Panc1 (cell line): ENCODE results near the gene SLC6A11. TPM values are rescaled to one million over a fixed set of nuclear protein-coding genes. Genes with fewer than 3 reads are reported as not detected.

ENCODE experiments used
- ATAC-seq: fragments of 200-7000 bp; cut with Tn5 transposase; 2 replicates; pipeline ENCODE4 v1.9.1; 2020; ENCODE audit warnings: mild to moderate bottlenecking, moderate library complexity
- BruUV-seq: library from RNA; stranded (reverse); fragments of 400-500 nt; replicated peaks from 2 replicates; lab custom pipeline; 2021; lab: Mats Ljungman, UMichigan
- CTCF ChIA-PET: fragments of 300-600 bp; sonication (Branson Sonifier 250); formaldehyde crosslinking; loops from one replicate; lab custom pipeline; 2022; ENCODE audit warnings: antibody characterized with exemption; lab: Charles Lee
- POLR2A ChIA-PET: fragments of 300-600 bp; sonication (Branson Sonifier 250); formaldehyde crosslinking; loops from one replicate; lab custom pipeline; 2022; ENCODE audit warnings: antibody characterized with exemption; lab: Charles Lee
- DNase-seq: peaks from one replicate; pipeline ENCODE4 v3.0.0-alpha.2; 2010; ENCODE audit warnings: low read depth, low spot score
- H3K27ac ChIP-seq: 2 replicates; pipeline ENCODE4 v1.5.1; 2011; ENCODE audit warnings: mild to moderate bottlenecking, low read length, inconsistent platforms
- H3K27me3 ChIP-seq: fragments of 200-500 bp; sonication (Bioruptor generic); 2 replicates; pipeline ENCODE4 v1.6.0; 2014; ENCODE audit warnings: low read length, inconsistent platforms; ENCODE audit not compliant: control insufficient read depth, insufficient read depth
- H3K36me3 ChIP-seq: fragments of 200-500 bp; sonication (Bioruptor generic); 2 replicates; pipeline ENCODE4 v1.5.1; 2014; ENCODE audit warnings: inconsistent platforms, mild to moderate bottlenecking, low read length, moderate library complexity; ENCODE audit not compliant: control insufficient read depth, insufficient read depth
- H3K4me1 ChIP-seq: 2 replicates; pipeline ENCODE4 v1.5.1; 2011; ENCODE audit warnings: inconsistent platforms, mild to moderate bottlenecking, low read length, moderate library complexity; ENCODE audit not compliant: control insufficient read depth, insufficient read depth
- H3K4me3 ChIP-seq, 2 experiments: 2 replicates each; pipeline ENCODE4 v1.5.1; 2011 to 2012; ENCODE audit warnings: low read depth in 2 of 2, low read length in 2 of 2, mild to moderate bottlenecking in 2 of 2, inconsistent platforms in 1 of 2, moderate library complexity in 1 of 2
- H3K9me3 ChIP-seq: fragments of 200-500 bp; sonication (Bioruptor generic); 2 replicates; pipeline ENCODE4 v1.5.1; 2014; ENCODE audit warnings: low read depth, mild to moderate bottlenecking, inconsistent platforms, low read length, moderate library complexity; ENCODE audit not compliant: control insufficient read depth, insufficient read depth
- POLR2AphosphoS5 ChIP-seq: IDR thresholded peaks from 2 replicates; pipeline ENCODE4 v1.6.1; 2012; ENCODE audit warnings: mild to moderate bottlenecking, low read depth, low read length, moderate library complexity
- SIN3A ChIP-seq: IDR thresholded peaks from 2 replicates; pipeline ENCODE4 v1.6.1; 2012; ENCODE audit warnings: low read depth, mild to moderate bottlenecking, low read length, moderate library complexity, borderline replicate concordance; ENCODE audit not compliant: insufficient read depth
- TCF7L2 ChIP-seq: IDR thresholded peaks from 2 replicates; pipeline ENCODE4 v1.6.1; 2011; ENCODE audit warnings: mild to moderate bottlenecking, low read depth, low read length, inconsistent platforms
- in situ Hi-C: cut with HindIII; loops from 2 replicates; pipeline ENCODE4 v1.10.0; 2016; ENCODE audit warnings: low sequenced_read_pairs, low pct_unique_long_range_greater_than_20kb
- intact Hi-C: fragments of 100-400 bp; cut with micrococcal nuclease; formaldehyde crosslinking; loops from one replicate; pipeline ENCODE4 v1.10.0; 2022; ENCODE audit not compliant: unreplicated experiment
- total RNA-seq: library from RNA; stranded (reverse); gene quantifications from one replicate; pipeline ENCODE4 v1.2.1, GENCODE V29; 2021; ENCODE audit not compliant: unreplicated experiment
- TF ChIP-seq, protein P1 (sequence below): fragments of 450-650 bp; IDR thresholded peaks from 2 replicates; pipeline ENCODE4 v1.5.1; 2017; ENCODE audit warnings: mild to moderate bottlenecking
- TF ChIP-seq, protein P2 (sequence below), 2 experiments: IDR thresholded peaks; 2 replicates each; pipeline ENCODE4 v1.6.1; 2011 to 2012; ENCODE audit warnings: low read depth in 2 of 2, control low read depth in 1 of 2, low read length in 1 of 2, mild to moderate bottlenecking in 1 of 2, moderate library complexity in 1 of 2; ENCODE audit not compliant: insufficient read depth in 1 of 2

Gene SLC6A11
- total RNA-seq, 1 experiment from 2014 or later = not detected

DNA sequence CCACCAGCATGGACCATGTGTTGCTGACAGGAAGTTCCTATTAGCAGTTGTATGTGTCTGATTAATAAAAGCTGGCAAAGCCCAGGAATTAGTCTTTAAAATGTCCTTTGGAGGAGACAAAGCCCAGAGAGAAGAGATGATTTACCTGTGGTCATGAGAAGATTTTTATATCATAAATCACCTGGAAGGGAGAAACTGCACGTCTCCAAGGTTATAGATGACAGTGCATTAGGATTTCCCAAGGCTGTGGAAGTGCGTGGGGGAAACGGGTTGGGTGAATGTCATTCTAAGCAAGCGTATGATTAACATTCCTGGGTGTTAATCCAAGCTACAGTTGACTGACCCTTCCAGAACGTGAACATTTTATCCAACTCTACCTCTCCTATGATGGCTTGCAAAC lies 76.6 kb downstream of the SLC6A11 start:
- DNase-seq (no peak), ATAC-seq (no peak)
- peaks cover 5% of the 10 kb centered on the region; the same call in 1 of the 2 replicates for H3K27me3 ChIP-seq
- intact Hi-C loops = no loop called here
- H3K4me1 ChIP-seq = no peaks in the 10 kb centered on the region
- POLR2A ChIA-PET = no interaction called here
- no peak overlapping the region for H3K4me3 ChIP-seq
- BruUV-seq = no TSS peak
- CTCF ChIA-PET = interaction anchor here (0.8 kb wide), 1 partner anchor 120 kb away, joined by 3 read pairs; no protein-coding TSS in a partner anchor
- H3K9me3 ChIP-seq = peaks cover 3% of the 10 kb centered on the region; the same call in 1 of the 2 replicates
- in situ Hi-C loops = no loop called here
- no peak overlapping the region for H3K27ac ChIP-seq
- H3K36me3 ChIP-seq = no peaks in the 10 kb centered on the region
- TF ChIP-seq POLR2AphosphoS5 = no peak
- TF ChIP-seq SIN3A = no peak
- TF ChIP-seq TCF7L2 = no peak
- TF ChIP-seq, protein P1, sequence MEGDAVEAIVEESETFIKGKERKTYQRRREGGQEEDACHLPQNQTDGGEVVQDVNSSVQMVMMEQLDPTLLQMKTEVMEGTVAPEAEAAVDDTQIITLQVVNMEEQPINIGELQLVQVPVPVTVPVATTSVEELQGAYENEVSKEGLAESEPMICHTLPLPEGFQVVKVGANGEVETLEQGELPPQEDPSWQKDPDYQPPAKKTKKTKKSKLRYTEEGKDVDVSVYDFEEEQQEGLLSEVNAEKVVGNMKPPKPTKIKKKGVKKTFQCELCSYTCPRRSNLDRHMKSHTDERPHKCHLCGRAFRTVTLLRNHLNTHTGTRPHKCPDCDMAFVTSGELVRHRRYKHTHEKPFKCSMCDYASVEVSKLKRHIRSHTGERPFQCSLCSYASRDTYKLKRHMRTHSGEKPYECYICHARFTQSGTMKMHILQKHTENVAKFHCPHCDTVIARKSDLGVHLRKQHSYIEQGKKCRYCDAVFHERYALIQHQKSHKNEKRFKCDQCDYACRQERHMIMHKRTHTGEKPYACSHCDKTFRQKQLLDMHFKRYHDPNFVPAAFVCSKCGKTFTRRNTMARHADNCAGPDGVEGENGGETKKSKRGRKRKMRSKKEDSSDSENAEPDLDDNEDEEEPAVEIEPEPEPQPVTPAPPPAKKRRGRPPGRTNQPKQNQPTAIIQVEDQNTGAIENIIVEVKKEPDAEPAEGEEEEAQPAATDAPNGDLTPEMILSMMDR = no peak
- TF ChIP-seq, protein P2, sequence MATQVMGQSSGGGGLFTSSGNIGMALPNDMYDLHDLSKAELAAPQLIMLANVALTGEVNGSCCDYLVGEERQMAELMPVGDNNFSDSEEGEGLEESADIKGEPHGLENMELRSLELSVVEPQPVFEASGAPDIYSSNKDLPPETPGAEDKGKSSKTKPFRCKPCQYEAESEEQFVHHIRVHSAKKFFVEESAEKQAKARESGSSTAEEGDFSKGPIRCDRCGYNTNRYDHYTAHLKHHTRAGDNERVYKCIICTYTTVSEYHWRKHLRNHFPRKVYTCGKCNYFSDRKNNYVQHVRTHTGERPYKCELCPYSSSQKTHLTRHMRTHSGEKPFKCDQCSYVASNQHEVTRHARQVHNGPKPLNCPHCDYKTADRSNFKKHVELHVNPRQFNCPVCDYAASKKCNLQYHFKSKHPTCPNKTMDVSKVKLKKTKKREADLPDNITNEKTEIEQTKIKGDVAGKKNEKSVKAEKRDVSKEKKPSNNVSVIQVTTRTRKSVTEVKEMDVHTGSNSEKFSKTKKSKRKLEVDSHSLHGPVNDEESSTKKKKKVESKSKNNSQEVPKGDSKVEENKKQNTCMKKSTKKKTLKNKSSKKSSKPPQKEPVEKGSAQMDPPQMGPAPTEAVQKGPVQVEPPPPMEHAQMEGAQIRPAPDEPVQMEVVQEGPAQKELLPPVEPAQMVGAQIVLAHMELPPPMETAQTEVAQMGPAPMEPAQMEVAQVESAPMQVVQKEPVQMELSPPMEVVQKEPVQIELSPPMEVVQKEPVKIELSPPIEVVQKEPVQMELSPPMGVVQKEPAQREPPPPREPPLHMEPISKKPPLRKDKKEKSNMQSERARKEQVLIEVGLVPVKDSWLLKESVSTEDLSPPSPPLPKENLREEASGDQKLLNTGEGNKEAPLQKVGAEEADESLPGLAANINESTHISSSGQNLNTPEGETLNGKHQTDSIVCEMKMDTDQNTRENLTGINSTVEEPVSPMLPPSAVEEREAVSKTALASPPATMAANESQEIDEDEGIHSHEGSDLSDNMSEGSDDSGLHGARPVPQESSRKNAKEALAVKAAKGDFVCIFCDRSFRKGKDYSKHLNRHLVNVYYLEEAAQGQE (IDR thresholded peaks at IDR 0.05; ENCODE audit: insufficient read depth in 1 of 2, low read depth in 2 of 2, low read length in 1 of 2) = no peak

DNA sequence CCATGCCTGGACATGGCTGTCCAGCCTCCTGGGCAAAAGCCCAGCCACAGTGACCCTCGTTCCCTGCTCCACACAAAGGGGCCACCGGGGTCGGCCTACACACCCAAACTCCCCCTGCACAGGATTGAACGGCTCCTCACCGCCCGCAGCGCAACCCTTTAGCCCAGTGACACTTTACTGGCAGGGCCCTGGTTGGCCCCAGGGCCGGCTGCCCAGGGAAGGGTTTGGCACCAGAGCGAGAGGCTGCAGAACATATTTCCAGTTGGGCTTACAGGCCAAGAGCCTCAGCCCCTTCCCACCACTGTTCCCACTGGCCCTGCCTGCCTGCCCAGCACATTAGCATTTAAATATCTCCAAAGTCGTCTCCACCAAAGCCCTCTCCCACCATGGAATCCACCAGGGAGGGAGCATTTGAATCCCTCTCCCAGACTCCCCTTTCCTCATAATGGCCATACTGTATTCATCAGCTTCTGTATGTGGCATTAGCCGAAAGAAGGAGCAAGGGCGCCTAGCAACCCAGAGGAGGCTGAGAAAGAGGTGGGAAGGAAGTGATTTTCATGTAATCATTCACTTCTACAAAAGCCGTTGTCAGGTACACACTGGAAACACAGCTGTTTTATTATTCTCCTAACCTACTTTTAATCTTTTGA lies 85.4 kb downstream of the SLC6A11 start:
- no TSS peak for BruUV-seq

More for the DNA sequence above, 85.4 kb downstream of the SLC6A11 start:
- Histone ChIP-seq H3K4me1 (no peaks in the 10 kb centered on the region), H3K9me3 (no peaks in the 10 kb centered on the region), H3K36me3 (no peaks in the 10 kb centered on the region), H3K27me3 (no peaks in the 10 kb centered on the region; the same call in none of the 2 replicates), H3K4me3 (no peak overlapping the region), H3K27ac (no peak overlapping the region)
- ATAC-seq (no peak), DNase-seq (no peak)
- in situ Hi-C loops = no loop called here
- TF ChIP-seq, protein P1 = no peak
- TF ChIP-seq, protein P2 (IDR thresholded peaks at IDR 0.05; ENCODE audit: insufficient read depth in 1 of 2, low read depth in 2 of 2, low read length in 1 of 2) = no peak
- TF ChIP-seq SIN3A (no peak), POLR2AphosphoS5 (no peak), TCF7L2 (no peak)
- POLR2A ChIA-PET = no interaction called here
- intact Hi-C loops = no loop called here
- CTCF ChIA-PET = no interaction called here
